H1 (cell line): ENCODE measurements around the gene BCL3. TPM values are rescaled to one million over a fixed set of nuclear protein-coding genes. Genes with fewer than 3 reads are reported as not detected.

Source experiments
- EGR1 ChIP-seq: IDR thresholded peaks from 2 replicates; pipeline ENCODE4 v1.6.1; 2011; ENCODE audit warnings: low read depth, low read length, borderline replicate concordance
- FOSL1 ChIP-seq: IDR thresholded peaks from 2 replicates; pipeline ENCODE4 v1.6.1; 2011; ENCODE audit warnings: mild to moderate bottlenecking, low read depth, low read length, moderate library complexity; ENCODE audit not compliant: insufficient read depth
- KDM4A ChIP-seq: IDR thresholded peaks from one replicate; pipeline ENCODE4 v1.7.1; 2012; ENCODE audit warnings: low read depth, mild to moderate bottlenecking, moderate library complexity, low read length, inconsistent platforms; ENCODE audit not compliant: severe bottlenecking
- MAFK ChIP-seq: IDR thresholded peaks from 2 replicates; pipeline ENCODE4 v1.6.1; 2012; ENCODE audit warnings: low read depth, mild to moderate bottlenecking, improper control_type of control experiment, low read length
- RAD21 ChIP-seq, 2 experiments: IDR thresholded peaks in 1 of 2; conservative IDR thresholded peaks in 1 of 2; 2 replicates each; pipeline ENCODE4 v1.6.1; 2011; ENCODE audit warnings: low read depth in 2 of 2, low read length in 2 of 2, improper control_type of control experiment in 1 of 2, inconsistent platforms in 1 of 2, mild to moderate bottlenecking in 1 of 2, moderate library complexity in 1 of 2
- polyA plus RNA-seq, 7 experiments: library from polyadenylated mRNA; depleted of rRNA in 3 of 7; stranded (reverse) in 5 of 7; unstranded in 2 of 7; fragments of >200 nt in 5 of 7; fragments of 200-250 nt in 2 of 7; gene quantifications; 1 replicate in 5 of 7; 2 replicates in 1 of 7; 4 replicates in 1 of 7; pipeline versions ENCODE4 v1.2.1 to v1.2.3, GENCODE V29; 2011 to 2013; ENCODE audit warnings: missing spikeins in 2 of 7, mixed read lengths in 2 of 7
- total RNA-seq: library from RNA; stranded (reverse); fragmentation: NEBNext Ultra II Directional; extraction: Animal tissue kit (Norgen Biotek cat#: 25700); gene quantifications from 2 replicates; pipeline ENCODE4 v1.2.1, GENCODE V29; 2021
- TF ChIP-seq, protein P1 (sequence below): fragments of 300-600 bp; sonication (generic); IDR thresholded peaks from 2 replicates; pipeline ENCODE4 v1.7.1; 2012; ENCODE audit warnings: low read length, moderate library complexity, mild to moderate bottlenecking, inconsistent platforms; ENCODE audit not compliant: insufficient replicate concordance
- TF ChIP-seq, protein P2 (sequence below): IDR thresholded peaks from 2 replicates; pipeline ENCODE4 v1.6.1; 2011; ENCODE audit warnings: low read depth, mild to moderate bottlenecking, low read length; ENCODE audit not compliant: insufficient read depth
- TF ChIP-seq, protein P3 (sequence below): IDR thresholded peaks from 2 replicates; pipeline ENCODE4 v1.6.1; 2012; ENCODE audit warnings: inconsistent platforms

Gene BCL3
- total and polyA plus RNA-seq, 2 of the 8 experiments (the other 6 are each of a cell fraction or from before 2014, with no cell fraction given), result 0.88 to 2.4 TPM

DNA sequence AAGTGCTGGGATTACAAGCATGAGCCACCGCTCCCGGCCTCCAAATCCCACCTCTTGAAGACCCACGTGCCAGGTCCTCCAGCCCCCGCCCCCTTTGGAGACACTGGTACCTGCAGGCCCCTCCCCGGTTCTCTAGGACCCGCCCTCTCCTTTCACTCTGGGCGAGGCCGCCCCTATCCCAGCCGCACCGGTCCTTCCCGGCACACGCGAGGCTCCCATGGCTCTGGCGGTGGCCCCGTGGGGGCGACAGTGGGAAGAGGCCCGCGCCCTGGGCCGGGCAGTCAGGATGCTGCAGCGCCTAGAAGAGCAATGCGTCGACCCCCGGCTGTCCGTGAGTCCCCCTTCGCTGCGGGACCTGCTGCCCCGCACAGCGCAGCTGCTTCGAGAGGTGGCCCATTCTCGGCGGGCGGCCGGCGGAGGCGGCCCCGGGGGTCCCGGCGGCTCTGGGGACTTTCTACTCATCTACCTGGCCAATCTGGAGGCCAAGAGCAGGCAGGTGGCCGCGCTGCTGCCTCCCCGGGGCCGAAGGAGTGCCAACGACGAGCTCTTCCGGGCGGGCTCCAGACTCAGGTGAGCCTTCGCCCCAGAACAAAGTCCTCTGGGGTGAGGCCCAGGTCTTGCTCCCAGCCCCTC is 29.3 kb downstream of the BCL3 start, which contains the start of gene CBLC (continued):
- TF ChIP-seq, protein P1, sequence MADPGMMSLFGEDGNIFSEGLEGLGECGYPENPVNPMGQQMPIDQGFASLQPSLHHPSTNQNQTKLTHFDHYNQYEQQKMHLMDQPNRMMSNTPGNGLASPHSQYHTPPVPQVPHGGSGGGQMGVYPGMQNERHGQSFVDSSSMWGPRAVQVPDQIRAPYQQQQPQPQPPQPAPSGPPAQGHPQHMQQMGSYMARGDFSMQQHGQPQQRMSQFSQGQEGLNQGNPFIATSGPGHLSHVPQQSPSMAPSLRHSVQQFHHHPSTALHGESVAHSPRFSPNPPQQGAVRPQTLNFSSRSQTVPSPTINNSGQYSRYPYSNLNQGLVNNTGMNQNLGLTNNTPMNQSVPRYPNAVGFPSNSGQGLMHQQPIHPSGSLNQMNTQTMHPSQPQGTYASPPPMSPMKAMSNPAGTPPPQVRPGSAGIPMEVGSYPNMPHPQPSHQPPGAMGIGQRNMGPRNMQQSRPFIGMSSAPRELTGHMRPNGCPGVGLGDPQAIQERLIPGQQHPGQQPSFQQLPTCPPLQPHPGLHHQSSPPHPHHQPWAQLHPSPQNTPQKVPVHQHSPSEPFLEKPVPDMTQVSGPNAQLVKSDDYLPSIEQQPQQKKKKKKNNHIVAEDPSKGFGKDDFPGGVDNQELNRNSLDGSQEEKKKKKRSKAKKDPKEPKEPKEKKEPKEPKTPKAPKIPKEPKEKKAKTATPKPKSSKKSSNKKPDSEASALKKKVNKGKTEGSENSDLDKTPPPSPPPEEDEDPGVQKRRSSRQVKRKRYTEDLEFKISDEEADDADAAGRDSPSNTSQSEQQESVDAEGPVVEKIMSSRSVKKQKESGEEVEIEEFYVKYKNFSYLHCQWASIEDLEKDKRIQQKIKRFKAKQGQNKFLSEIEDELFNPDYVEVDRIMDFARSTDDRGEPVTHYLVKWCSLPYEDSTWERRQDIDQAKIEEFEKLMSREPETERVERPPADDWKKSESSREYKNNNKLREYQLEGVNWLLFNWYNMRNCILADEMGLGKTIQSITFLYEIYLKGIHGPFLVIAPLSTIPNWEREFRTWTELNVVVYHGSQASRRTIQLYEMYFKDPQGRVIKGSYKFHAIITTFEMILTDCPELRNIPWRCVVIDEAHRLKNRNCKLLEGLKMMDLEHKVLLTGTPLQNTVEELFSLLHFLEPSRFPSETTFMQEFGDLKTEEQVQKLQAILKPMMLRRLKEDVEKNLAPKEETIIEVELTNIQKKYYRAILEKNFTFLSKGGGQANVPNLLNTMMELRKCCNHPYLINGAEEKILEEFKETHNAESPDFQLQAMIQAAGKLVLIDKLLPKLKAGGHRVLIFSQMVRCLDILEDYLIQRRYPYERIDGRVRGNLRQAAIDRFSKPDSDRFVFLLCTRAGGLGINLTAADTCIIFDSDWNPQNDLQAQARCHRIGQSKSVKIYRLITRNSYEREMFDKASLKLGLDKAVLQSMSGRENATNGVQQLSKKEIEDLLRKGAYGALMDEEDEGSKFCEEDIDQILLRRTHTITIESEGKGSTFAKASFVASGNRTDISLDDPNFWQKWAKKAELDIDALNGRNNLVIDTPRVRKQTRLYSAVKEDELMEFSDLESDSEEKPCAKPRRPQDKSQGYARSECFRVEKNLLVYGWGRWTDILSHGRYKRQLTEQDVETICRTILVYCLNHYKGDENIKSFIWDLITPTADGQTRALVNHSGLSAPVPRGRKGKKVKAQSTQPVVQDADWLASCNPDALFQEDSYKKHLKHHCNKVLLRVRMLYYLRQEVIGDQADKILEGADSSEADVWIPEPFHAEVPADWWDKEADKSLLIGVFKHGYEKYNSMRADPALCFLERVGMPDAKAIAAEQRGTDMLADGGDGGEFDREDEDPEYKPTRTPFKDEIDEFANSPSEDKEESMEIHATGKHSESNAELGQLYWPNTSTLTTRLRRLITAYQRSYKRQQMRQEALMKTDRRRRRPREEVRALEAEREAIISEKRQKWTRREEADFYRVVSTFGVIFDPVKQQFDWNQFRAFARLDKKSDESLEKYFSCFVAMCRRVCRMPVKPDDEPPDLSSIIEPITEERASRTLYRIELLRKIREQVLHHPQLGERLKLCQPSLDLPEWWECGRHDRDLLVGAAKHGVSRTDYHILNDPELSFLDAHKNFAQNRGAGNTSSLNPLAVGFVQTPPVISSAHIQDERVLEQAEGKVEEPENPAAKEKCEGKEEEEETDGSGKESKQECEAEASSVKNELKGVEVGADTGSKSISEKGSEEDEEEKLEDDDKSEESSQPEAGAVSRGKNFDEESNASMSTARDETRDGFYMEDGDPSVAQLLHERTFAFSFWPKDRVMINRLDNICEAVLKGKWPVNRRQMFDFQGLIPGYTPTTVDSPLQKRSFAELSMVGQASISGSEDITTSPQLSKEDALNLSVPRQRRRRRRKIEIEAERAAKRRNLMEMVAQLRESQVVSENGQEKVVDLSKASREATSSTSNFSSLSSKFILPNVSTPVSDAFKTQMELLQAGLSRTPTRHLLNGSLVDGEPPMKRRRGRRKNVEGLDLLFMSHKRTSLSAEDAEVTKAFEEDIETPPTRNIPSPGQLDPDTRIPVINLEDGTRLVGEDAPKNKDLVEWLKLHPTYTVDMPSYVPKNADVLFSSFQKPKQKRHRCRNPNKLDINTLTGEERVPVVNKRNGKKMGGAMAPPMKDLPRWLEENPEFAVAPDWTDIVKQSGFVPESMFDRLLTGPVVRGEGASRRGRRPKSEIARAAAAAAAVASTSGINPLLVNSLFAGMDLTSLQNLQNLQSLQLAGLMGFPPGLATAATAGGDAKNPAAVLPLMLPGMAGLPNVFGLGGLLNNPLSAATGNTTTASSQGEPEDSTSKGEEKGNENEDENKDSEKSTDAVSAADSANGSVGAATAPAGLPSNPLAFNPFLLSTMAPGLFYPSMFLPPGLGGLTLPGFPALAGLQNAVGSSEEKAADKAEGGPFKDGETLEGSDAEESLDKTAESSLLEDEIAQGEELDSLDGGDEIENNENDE, result no peak
- TF ChIP-seq MAFK (no peak), KDM4A (peak; percentile 66), EGR1 (no peak), RAD21 (IDR thresholded peaks at IDR 0.05 in 1 of 2, conservative IDR thresholded peaks at IDR 0.05 in 1 of 2; ENCODE audit: low read depth in 2 of 2, low read length in 2 of 2) (peak in 1 of 2 experiments; percentile 4; a peak in 1 of 4 replicates), FOSL1 (no peak)
- TF ChIP-seq, protein P2, sequence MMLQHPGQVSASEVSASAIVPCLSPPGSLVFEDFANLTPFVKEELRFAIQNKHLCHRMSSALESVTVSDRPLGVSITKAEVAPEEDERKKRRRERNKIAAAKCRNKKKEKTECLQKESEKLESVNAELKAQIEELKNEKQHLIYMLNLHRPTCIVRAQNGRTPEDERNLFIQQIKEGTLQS, result no peak
- TF ChIP-seq, protein P3, sequence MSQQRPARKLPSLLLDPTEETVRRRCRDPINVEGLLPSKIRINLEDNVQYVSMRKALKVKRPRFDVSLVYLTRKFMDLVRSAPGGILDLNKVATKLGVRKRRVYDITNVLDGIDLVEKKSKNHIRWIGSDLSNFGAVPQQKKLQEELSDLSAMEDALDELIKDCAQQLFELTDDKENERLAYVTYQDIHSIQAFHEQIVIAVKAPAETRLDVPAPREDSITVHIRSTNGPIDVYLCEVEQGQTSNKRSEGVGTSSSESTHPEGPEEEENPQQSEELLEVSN, result peak; percentile 74
